ENCODE measurements around the gene LYPD3.

LYPD3 gene

GRCh38 chr19:43430976-43431375, 34.4 kb downstream of the LYPD3 start:
- no peak for DNase-seq (ENCODE audit: low spot score)

- DNase-seq (ENCODE audit: low spot score), result no peak
Measured at GRCh38 chr19:43430142-43430710, 35.2 kb downstream of the LYPD3 start.

GRCh38 chr19:43429395-43429794, 36.0 kb downstream of the LYPD3 start:
- no peak for DNase-seq (ENCODE audit: low spot score)

- no peak for DNase-seq (ENCODE audit: low spot score)
Measured at GRCh38 chr19:43425567-43426392, 39.6 kb downstream of the LYPD3 start.

GRCh38 chr19:43423779-43424178, 41.6 kb downstream of the LYPD3 start:
- DNase-seq (ENCODE audit: low spot score), result no peak

GRCh38 chr19:43422689-43423066, 42.7 kb downstream of the LYPD3 start:
- no peak for DNase-seq (ENCODE audit: low spot score)

- DNase-seq (ENCODE audit: low spot score), result no peak
Measured at GRCh38 chr19:43422000-43422688, 43.3 kb downstream of the LYPD3 start.

GRCh38 chr19:43420954-43421353, 44.5 kb downstream of the LYPD3 start:
- no peak for DNase-seq (ENCODE audit: low spot score)

- no peak for DNase-seq (ENCODE audit: low spot score)
Measured at GRCh38 chr19:43416951-43417623, 48.3 kb downstream of the LYPD3 start.

GRCh38 chr19:43414554-43414953, 50.9 kb downstream of the LYPD3 start, which contains the start of gene TEX101:
Gene TEX101 (plus strand): TSS chr19:43414890. CDS start chr19:43415920, 1,030 bp downstream.
- no peak for DNase-seq (ENCODE audit: low spot score)

GRCh38 chr19:43412441-43412840, 53.0 kb downstream of the LYPD3 start:
- DNase-seq (ENCODE audit: low spot score), result no peak
